Erythroblast (primary cell): ENCODE results near the gene BHLHA9.

Experiments
- GATA1 ChIP-seq: IDR thresholded peaks from 2 replicates; pipeline ENCODE4 v1.6.1; 2011; ENCODE audit warnings: low read depth, mild to moderate bottlenecking, control low read depth, low read length, moderate library complexity
- POLR2A ChIP-seq: IDR thresholded peaks from 2 replicates; pipeline ENCODE4 v1.6.1; 2011; ENCODE audit warnings: mild to moderate bottlenecking, low read length

- TF ChIP-seq POLR2A (no peak), GATA1 (no peak)
Measured at GRCh38 chr17:1239210-1239609, 31.0 kb upstream of the BHLHA9 start.
